Eye (tissue), 1 donor: ENCODE data around the gene AQP11.
"Not testable (repeated sequence)": the region's sequence is repeated elsewhere in the genome, so short reads cannot be mapped to it uniquely, and the experiment has no call there.

Experiments used
- DNase-seq: peaks from one replicate; pipeline ENCODE4 v3.0.0-alpha.2; 2015

The AQP11 gene, protein sequence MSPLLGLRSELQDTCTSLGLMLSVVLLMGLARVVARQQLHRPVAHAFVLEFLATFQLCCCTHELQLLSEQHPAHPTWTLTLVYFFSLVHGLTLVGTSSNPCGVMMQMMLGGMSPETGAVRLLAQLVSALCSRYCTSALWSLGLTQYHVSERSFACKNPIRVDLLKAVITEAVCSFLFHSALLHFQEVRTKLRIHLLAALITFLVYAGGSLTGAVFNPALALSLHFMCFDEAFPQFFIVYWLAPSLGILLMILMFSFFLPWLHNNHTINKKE

DNA sequence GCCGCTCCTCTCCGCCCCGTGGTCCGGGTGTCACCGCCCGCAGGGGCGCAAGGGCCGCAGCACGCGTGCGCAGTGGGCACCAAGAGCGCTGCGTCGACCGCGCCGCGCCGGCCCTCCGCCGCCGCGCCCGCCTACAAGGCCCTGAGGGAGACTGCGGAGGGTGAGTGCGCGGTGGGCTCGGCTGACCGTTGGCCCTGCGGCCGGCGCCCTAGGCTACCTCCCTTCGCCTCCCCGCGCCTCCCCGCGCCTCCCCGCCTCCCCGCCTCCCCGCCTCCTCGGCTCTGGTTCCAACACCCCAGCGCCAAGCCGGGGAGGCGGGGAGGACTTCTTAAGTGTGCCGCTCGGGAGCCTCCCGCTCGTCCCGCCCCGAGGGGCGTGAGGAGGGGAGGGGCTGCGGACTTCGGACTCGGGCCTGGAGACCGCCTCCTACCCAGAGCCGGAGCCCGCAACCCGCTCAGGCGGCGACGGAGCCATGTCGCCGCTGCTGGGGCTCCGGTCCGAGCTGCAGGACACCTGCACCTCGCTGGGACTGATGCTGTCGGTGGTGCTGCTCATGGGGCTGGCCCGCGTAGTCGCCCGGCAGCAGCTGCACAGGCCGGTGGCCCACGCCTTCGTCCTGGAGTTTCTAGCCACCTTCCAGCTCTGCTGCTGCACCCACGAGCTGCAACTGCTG is at the start of gene AQP11:
TSS of gene AQP11 (plus strand) at position 433 of the 673 bp plus-strand sequence. CDS start at position 473, 40 bp downstream.
- peak; percentile 94 for DNase-seq

GRCh38 chr11:77542296-77542695 is 47.5 kb upstream of the AQP11 start:
- no peak for DNase-seq

GRCh38 chr11:77547047-77547836 is 42.5 kb upstream of the AQP11 start:
- no peak for DNase-seq

GRCh38 chr11:77547863-77548551 is 41.7 kb upstream of the AQP11 start:
- DNase-seq, result peak; percentile 88

DNA sequence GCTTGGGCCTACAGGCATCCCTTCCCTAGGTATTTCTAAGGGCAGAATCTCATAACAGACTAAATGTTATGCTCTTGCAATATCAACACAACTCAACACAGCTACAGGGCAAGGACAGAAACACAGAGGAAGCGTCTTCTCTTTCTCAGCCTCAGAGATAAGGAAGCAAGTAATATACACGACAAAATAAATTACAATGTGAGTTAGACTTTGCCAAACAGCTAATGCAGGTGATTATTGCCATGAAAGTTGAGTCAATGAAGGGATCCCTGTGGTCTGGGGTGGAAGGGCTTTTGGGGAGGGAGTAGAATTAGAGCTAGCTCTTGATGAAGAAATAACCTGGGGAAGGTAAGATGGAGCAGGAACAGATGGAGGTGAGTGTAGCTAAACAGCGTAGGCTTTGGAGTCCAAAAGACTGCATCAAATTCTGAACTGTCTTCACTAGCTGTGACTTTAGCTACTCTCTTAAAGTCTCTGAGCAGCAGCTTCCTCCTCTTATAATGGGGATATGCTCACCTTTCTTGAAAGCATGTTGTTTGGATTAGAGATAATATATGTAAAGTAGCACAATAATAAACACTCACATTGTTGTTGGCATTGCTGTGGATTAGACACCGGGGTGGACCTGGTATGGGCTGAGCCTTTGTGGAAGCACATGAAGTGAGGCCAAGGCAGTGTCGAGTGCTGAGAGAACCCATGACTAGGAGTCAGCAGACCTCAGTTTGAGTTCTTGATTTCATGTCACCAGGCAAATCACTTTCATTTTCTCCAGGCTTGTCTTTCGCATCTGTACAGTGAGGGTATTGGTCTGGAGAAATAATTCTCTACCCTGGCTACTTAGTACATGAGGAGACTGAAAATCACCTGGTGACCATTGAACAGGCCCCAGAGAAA is 41.0 kb upstream of the AQP11 start:
- DNase-seq, result no peak

DNA sequence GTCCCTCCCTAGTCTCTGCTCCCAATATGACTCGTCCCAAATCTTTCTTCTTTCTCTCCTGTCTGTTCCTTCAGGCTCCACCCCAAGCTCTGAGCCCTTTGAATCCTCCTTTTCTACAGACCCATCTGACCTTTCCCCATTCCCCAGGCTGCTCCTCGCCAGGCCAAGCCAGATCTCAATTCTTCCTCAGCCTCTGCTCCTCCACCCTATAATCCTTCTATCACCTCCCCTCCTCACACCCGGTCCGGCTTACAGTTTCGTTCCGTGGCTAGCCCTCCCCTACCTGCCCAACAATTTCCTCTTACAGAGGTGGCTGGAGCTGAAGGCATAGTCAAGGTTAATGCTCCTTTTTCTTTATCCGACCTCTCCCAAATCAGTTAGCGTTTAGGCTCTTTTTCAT is 38.3 kb upstream of the AQP11 start:
- DNase-seq, result not testable (repeated sequence)

GRCh38 chr11:77557553-77557952 is 32.2 kb upstream of the AQP11 start:
- DNase-seq, result peak; percentile 16

GRCh38 chr11:77558380-77558779 is 31.4 kb upstream of the AQP11 start:
- DNase-seq, result no peak

DNA sequence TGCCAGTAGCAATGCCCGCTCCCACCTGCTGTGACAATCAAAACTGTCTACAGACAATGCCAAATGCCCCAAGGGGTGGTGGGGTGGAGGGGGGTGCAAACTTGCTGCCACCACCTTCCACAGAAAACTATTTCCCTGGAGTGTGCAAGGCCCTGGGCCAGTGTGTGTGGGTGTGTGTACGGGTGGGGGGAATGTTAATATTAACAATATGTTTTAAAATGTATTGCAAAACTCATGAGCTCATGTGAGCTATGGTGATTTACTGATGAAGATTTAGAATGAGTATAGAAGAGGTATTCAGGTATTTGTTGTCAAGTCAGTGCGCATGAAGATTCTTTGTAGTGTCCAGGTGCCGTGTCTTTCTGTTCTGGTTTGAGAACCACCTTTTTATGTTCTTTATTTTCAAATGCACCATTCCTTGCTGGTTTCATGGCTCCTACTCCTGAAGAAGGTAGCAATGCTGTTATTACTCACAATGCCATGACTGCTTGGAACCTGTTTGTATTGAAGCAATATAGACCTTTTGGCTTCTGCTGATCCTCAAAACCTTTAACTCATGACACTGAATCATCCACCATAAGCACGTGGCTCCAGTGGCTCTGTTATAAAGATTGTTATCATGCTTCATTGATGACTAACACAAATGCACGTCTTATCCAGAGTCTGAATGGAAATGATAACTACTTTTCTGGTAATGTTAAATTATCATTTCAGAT is 29.9 kb upstream of the AQP11 start:
- DNase-seq, result no peak

DNA sequence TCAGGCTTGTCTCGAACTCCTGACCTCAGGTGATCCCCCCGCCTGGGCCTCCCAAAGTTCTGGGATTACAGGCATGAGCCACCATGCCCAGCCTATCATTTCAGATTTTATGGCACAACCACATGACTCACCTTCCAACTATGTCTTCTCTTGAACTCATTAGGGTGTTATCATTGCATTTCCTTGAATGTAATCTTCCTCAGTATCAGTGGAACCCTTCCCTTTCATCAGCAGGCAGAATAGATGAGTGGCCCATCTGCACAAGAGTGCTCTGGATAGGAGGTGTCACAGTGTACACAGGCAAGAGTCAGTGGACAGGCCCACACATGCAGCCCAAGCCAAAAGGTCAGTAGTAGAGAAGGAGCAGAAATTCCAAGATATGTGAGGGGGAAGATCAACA is 29.1 kb upstream of the AQP11 start:
- no peak for DNase-seq

- DNase-seq, result no peak
Measured at GRCh38 chr11:77561257-77561656, 28.5 kb upstream of the AQP11 start.

DNA sequence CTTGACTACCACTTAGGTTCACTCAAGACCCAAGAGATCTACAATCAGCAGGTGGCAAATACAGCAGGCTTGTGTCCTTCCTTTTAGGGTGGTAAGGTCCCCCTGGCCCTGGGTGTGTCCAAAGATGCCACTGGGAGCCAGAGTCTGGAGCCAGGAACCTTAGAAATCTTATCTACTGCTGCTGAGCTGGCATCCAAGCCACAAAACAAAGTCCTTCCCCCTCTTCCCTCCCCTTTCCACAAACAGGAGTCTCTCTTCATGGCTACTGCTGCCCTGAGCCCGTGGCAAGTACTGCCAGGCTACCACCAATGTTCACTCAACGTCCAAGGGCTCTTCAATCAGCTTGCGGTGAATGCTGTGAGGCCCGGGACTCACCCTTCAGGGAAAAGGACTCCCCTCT is 21.4 kb upstream of the AQP11 start:
- no peak for DNase-seq

- DNase-seq, result no peak
Measured at GRCh38 chr11:77568916-77569675, 20.7 kb upstream of the AQP11 start.

DNA sequence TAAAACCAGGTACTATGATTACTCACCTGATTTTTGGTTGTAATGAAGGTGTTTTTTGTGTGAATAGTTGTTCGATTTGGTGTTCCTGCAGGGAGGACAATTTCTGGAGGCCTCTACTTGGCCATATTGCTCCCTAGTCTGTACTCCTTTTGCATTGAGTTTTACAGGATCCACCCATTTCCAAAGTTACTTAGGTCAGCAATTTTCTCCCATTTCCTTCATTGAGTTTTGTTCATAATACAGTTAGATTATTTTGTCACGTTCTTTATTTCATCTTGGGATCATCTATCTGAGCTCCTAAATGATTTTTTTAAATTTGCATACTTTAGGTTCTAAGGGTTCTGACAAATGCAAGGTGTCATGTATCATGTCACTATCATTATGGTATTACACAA is 20.1 kb upstream of the AQP11 start:
- DNase-seq, result no peak

- DNase-seq, result not testable (repeated sequence)
Measured at GRCh38 chr11:77570896-77571295, 18.9 kb upstream of the AQP11 start.

GRCh38 chr11:77575428-77575827 is 14.3 kb upstream of the AQP11 start:
- DNase-seq, result not testable (repeated sequence)

GRCh38 chr11:77580712-77581337 is 8.9 kb upstream of the AQP11 start:
- peak; percentile 63 for DNase-seq

DNA sequence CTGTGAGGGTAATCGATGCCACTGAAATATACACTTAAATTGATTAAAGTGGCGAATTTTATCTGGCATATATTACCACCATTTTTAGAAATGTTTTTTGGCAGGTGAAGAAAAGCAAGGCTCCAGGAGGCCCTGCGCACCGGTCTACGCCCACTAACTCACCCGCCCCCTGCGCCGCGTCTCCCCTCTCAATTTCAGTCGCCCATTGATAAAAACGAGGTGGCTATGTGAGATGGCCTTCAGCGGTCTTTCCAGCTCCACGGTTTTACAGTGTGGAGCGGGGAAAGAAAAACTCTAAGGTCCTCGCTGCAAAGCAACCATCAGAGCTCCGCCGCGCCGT is 602 bp upstream of the AQP11 start:
- no peak for DNase-seq

GRCh38 chr11:77590194-77590782 is 535 bp downstream of the AQP11 start:
- peak; percentile 83 for DNase-seq

- DNase-seq, result no peak
Measured at GRCh38 chr11:77592727-77593126, 3.0 kb downstream of the AQP11 start.
